ENCODE results near the gene GDE1.

DNA sequence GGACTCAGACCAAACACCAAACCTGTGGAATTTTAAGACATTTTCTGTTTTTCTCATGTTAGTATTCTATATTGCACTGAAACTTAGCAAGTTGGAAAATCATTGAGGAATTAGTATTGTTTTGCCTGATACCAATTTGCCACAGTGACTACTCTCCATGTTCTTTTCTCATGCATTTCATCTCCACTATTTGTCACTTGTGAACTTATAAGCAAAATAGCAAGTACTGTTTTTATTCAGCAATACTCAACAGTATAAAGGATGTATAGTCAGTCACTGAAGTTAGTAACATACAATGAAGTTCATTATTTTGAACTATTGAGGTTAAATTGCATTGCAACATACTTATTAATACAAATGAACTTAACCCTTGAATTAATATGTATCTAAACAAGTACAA is 27.8 kb upstream of the GDE1 start:
- TF ChIP-seq, protein P1, sequence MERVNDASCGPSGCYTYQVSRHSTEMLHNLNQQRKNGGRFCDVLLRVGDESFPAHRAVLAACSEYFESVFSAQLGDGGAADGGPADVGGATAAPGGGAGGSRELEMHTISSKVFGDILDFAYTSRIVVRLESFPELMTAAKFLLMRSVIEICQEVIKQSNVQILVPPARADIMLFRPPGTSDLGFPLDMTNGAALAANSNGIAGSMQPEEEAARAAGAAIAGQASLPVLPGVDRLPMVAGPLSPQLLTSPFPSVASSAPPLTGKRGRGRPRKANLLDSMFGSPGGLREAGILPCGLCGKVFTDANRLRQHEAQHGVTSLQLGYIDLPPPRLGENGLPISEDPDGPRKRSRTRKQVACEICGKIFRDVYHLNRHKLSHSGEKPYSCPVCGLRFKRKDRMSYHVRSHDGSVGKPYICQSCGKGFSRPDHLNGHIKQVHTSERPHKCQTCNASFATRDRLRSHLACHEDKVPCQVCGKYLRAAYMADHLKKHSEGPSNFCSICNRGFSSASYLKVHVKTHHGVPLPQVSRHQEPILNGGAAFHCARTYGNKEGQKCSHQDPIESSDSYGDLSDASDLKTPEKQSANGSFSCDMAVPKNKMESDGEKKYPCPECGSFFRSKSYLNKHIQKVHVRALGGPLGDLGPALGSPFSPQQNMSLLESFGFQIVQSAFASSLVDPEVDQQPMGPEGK (CRISPR knock-in tag; IDR thresholded peaks at IDR 0.05; ENCODE audit: borderline replicate concordance): no peak
- no peak for TF ChIP-seq ISL1 (CRISPR knock-in tag; IDR thresholded peaks at IDR 0.05)

All from SK-N-SH treated with all-trans-retinoic acid at 6 μM for 48 hours (cell line).